HG02981 (cell line): ENCODE data around the gene RNFT2.
A peak's percentile ranks its signal among the peaks of the same experiment; 100 is the strongest.

Source experiments
- ATAC-seq: cut with Tn5 transposase; IDR thresholded peaks from one replicate; pipeline ENCODE4 v1.9.1; 2021; ENCODE audit warnings: mild to moderate bottlenecking, moderate library complexity; ENCODE audit not compliant: unreplicated experiment

The RNFT2 gene

DNA sequence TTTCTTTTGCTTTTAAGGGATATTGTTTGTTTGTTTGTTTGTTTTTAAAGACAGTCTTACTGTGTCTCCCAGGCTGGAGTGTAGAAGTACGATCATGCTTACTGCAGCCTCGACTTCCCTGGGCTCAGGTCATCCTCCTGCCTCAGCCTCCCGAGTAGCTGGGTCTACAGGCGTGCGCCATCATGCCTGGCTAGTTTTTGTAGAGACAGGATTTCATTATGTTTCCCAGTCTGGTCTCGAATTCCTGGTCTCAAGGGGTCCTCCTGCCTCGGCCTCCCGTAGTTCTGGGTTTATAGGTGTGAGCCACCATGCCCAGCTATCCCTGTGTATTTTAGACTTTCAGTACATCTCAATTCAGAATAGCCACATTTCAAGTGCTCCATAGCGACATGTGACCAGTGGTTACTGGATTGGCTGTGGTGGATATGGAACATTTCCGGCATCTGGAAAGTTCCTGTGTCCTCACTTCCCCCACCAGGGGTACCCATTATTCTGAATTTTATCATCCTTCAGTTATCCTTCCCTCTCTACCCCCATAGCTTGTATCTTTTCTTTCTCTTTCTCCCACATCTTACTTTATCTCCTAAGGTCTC is 82.0 kb downstream of the RNFT2 start:
- ATAC-seq: no peak

DNA sequence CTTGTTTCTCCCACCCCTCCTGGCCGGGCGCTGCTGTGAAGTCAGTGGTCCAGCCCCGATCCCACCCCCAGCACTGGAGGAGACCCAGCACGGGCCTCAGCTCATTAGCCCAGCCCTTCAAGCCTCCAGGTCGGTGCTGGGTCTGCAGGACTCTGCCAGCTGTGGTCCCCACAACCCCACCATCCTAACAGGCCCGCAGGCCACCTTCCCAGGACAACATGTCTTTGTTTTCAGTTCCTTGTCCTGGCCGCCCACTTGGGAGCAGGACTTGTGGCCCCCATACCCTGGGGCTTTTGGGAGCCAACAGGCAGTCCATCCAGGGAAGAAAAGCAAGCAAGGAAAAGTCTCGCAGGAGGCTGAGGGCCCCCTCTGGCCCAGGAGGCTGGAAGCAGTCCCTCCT is 83.2 kb downstream of the RNFT2 start:
- no peak for ATAC-seq

DNA sequence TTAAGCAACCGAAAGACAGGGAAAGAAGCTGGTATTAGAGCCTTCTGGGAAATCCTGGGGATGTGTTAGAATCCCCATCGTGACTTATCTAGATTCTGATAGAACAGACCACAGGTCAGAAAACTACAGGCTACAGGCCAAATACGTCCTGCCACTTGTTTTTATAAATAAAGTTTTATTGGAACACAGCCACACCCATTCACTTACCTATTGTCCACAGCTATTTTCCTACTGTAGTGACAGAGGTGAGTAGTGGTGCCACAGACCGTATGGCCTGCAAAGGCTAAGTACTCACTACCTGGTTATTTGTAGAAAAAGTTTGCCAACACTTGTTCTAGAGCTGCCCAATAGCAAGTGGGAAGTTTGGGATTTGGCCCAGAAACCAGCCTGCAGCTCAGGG is 89.3 kb downstream of the RNFT2 start:
- no peak for ATAC-seq

DNA sequence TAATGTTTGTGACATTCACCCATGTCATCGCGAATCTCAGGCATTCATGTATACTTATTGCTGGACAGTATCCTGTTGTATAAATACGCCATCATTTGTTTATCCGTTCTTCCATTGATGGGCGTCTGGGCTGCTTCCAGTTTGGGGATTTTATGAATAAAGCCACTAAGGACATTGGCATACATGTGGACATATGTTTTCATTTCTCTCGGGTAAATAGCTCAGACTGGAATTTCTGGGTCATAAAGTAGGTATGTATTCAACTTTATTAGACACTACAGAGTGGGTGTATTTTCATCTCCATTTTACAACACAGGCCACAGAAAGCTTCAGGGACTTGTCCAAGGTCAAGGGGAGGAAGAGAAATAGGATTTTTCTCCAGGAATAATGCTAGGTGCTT is 94.2 kb downstream of the RNFT2 start:
- no peak for ATAC-seq

DNA sequence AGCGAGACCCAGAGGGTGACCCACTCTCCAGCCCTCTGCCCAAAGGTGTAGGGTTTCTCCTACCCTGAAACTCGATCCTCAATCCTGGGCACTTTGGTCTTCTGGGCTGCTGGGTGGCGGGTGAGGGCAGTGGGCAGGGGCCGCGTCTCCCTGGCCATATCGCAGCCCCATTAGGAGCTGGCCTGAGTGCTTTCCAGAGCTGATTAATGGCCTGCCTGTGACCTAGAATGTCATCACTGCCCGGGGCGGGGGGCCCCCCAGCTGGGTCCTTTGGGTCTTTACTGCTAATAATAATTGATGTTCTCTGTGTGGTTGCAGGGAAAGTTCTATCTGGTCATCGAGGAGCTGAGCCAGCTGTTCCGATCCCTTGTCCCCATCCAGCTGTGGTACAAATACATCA is 95.4 kb downstream of the RNFT2 start:
- no peak for ATAC-seq

DNA sequence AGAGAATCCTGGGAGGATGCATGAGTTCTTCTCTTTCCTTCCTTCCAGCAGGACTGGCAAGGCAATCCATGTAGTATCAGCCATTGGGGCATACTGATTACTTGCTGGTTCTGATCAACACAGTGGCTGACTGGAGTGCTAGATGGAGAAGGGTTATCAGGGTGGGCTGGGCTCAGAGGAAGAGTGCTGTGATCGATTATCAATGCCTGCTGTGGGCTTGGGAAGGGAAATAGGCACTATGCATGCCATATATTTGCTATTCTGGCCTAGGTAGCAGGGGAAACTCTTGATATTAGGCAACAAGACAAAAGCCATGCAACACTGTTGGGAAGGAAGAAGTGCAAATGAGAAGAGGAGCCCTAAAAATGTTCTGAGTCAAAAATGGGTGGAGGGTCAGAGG is 97.4 kb downstream of the RNFT2 start:
- no peak for ATAC-seq

DNA sequence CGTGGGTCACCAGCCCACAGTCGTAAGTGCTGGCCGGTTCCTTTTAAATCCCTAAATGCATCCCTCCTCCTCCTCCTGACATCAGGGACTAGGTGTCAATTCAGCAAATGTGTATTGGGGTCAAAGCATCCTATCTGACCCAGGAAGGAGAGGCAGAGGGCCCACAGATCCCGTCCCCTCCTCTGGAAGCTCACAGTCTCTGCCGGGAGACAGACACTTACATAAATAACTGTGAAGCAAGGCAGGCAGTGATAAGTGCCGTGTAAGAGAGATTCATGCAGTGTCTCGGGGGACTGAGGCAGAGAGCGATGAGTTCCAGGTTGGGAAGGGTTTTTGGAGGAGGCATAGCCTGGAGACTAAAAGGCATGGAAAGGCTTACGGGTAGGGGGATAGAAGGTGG is 99.0 kb downstream of the RNFT2 start:
- ATAC-seq: no peak

DNA sequence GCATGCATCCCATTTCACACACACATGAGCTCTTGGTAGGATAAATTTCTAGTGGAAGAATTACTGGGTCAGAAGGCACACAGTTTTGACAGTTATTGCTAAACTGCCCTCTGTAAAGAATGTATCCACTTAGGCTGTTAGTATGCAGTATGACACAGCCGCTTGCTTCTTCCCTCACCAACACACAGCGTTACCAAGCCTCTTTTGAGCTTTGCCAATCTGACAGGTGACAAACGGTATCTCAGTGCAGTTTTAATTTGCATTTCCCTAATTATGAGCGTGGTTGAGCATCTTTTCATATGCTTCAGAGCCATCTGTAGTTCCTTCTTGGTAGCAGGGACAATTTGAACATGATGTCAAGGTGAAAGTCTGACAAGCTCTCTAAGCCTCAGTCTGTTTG is 100.2 kb downstream of the RNFT2 start:
- no peak for ATAC-seq

DNA sequence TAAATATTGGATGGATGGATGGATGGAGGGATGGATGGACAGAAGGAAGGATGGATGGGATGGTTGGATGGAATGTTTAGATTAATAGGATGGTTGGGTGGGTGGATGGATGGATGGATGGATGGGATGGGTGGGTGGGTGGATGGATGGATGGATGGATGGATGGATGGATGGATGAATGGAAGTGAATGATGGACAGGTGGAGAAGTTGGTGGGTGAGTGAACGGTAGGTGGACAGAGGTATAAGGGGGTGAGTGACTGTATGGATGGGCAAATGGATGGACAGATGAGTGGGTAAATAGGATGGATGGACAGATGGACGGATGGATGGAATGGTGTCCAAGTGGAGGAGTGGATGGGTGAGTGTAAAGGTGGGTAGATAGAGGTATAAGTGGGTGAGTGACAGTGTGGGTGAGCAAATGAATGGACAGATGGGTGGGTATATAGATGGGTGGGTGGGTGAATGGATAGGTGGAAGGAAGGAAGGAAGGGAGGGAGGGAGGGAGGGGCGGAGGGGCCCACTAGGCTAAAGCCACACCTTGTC is 101.2 kb downstream of the RNFT2 start:
- no peak for ATAC-seq

DNA sequence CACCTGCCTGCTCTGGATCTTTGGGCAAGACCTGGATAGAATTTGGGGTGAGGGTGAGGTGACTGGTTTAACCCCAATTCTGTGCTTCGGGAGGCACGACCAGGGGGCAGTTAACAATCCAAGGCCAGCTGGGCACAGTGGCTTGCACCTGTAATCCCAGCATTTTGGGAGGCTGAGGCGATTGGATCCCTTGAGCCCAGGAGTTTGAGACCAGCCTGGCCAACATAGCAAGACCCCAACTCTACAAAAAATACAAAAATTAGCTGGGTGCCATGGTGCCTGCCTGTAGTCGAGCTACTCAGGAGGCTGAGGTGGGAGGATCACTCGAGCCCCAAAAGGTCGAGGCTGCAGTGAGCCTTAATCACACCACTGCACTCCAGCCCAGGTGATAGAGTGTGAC is 105.0 kb downstream of the RNFT2 start:
- no peak for ATAC-seq

DNA sequence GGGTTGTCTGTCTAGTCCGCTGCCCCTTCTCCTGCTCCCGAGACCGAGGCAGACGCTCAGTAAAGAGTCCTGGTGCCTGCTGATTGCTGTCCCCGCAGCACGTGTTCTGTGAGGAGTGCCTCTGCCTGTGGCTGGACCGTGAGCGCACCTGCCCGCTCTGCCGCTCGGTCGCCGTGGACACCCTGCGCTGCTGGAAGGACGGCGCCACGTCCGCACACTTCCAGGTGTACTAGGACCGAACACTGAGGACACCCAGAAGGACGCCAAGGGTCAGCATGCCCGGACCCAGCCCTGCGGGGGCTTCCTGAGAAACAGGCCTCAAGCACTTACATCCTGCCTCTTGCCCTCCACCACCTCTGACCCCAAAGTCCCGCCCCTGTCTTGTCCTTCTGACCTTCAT is 111.1 kb downstream of the RNFT2 start:
- no peak for ATAC-seq

DNA sequence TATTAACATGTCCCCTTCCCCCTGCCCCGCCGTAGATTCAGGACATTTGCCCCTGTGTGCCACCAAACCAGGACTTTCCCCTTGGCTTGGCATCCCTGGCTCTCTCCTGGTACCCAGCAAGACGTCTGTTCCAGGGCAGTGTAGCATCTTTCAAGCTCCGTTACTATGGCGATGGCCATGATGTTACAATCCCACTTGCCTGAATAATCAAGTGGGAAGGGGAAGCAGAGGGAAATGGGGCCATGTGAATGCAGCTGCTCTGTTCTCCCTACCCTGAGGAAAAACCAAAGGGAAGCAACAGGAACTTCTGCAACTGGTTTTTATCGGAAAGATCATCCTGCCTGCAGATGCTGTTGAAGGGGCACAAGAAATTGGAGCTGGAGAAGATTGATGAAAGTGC is 114.2 kb downstream of the RNFT2 start:
- ATAC-seq: no peak

DNA sequence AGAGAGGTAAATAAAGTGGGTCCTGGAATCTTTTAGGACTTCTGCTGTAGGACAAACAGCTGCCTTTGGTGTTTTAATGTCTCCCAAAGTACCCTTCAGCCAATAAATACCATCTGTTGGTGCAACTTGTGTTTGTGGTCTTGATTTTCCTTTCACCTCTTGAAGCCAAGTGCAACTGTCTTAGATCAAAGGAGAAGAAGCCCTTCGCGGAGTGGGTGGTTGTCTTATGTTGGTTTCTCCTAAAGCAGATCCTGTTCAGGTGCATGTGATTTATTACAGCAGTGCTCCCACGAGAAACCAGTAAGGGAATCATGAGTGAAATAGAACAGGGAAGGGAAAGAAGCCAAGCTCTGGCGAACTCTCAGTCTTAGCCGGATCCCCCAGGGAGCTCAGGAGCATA is 115.4 kb downstream of the RNFT2 start:
- no peak for ATAC-seq

DNA sequence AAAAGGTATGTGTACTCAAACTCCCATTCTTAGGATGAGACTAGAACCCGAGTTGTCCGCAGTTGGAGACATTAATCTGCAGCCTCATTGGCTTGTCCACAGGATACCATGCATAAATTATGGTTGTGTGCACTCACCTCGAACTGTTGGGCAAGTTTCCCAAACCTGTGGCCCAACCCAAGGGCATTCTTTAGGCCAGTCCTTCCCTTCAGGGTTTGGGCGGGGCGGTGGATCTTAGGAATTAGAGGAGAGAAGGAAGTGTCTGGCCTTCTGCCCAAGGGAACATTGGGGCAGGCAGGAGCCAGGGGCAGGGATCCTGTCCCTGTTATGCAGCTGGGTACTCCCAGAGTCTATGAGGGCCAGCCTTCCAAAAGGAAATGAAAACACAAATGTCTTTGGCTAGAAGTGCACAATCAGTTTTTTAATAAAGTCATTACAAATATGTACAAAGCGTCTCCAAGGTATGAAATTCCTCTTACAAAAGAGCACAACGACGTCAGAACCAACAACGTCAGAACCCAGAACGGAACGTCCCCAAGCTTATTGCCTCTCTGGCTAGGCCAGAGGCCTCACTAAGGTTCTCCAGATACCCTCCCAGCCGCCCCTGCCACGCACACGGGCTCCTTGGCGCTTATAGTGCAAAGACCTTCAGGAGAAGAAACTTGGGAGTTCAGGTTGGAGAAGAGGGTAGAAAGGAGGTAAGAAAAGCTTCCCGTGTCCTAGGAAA is 117.8 kb downstream of the RNFT2 start:
- ATAC-seq: no peak

DNA sequence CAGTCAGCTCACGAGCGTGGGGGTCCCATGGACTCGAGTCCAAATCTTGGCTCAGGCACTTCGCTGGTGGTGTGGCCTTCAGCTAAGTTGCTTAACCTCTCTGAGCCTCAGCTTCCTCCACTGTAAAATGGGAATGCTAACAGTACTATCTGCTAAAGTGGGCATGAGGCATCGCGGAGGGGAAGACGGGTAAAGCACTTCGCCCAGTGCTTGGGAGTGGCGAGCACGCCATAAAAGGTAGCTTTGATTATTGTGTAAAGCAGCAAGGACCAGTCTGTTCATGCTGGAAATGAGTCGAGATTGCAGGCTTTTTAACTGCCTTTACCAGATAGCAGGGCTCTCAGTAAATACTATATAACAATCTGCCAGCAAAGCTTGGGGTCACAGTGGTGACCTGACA is 118.6 kb downstream of the RNFT2 start:
- no peak for ATAC-seq

DNA sequence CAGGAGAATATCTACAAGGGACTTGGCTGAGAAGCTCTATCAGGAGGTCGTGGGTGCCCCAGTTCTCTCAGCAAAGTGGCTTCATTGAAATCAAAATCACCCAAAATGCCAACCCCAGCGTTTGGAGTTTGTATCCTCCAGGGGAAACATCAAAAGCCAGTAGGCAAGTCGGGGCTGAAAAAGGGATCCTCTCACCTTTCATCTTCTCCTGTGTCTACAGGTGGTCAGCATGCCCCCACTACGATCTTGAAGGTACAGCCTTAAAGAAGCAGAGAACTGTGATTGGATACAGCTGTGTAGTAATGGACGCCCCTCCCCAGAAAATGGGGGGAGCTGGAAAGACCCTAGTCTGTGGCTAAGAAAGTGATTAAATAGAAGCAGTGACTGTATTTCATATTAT is 121.0 kb downstream of the RNFT2 start:
- no peak for ATAC-seq

DNA sequence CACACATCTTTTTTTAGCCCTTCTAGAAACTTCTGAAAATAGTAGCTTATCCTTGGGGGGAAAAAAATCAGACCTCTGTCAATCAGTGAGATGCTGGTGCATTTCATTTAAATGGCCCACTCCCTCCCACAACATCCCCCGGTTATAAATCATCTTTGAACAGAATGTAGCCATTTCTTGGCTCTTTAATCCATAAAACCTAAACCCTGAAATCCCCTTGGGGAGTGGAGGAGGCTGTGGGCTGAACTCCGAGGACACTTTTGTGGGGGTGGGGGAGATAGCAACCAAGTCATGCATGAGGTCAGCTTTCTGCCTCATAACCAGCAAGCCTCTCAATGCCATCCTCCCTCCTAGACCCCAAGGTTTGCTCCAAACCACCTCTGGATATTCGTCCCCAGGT is 122.1 kb downstream of the RNFT2 start:
- no peak for ATAC-seq

DNA sequence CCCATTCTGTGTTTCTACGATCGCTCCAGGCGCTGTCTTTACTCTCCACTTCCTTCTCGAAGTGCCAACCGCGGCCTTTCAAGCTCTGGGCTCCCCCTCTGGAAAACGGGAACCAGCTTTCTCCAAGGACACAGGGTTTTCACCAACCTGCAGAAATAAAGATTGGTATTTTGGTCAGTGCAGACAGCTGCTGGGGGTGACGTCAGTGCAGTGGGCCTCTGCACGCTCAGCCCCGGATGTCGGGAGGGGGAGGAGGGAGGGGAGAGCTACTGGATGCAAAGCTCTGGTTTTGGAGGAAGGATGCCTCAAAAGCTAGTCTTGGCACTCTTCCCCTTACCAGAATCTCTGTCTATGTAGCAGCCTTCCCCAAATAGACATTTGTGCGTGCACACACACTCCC is 123.2 kb downstream of the RNFT2 start:
- ATAC-seq: peak; percentile 88

DNA sequence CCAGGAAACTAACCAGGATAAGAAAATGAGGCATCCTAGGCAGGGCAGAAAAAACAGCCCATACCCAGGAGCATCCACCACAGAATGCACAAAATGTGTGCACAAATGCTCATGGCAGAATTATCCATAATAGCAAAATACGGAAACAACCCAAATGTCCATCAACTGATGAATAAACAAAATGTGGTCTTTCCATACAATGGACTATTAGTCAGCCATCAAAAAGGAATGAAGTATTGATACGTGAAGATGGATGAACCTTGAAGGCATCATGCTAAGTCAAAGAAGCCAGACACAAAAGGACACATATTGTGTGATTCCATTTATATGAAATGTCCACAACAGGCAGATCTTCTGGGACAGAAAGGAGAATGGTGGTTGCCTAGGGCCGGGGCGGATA is 124.1 kb downstream of the RNFT2 start:
- ATAC-seq: no peak

DNA sequence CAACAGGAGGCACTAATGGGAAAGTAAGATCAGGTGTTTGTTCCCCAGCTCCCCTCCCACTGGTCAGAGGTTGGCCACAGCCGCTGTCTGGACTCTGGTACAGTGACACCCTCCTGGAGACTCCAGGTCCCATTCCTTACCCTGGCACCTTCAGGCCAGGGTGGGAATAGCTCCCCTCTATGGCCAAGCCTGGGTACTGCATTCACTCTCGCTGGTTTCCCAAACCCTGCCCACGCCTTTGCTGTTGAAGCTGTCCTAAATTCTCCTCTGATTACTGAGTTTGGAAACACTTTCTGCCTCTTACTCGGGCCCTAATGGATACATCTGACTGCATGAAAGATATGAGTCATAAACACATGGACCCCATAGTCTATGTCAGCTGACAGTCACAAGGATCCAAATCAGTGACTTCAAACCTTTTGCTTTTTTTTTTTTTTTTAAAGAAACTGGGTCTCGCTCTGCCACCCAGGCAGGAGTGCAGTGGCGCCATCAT is 125.2 kb downstream of the RNFT2 start:
- ATAC-seq: no peak

DNA sequence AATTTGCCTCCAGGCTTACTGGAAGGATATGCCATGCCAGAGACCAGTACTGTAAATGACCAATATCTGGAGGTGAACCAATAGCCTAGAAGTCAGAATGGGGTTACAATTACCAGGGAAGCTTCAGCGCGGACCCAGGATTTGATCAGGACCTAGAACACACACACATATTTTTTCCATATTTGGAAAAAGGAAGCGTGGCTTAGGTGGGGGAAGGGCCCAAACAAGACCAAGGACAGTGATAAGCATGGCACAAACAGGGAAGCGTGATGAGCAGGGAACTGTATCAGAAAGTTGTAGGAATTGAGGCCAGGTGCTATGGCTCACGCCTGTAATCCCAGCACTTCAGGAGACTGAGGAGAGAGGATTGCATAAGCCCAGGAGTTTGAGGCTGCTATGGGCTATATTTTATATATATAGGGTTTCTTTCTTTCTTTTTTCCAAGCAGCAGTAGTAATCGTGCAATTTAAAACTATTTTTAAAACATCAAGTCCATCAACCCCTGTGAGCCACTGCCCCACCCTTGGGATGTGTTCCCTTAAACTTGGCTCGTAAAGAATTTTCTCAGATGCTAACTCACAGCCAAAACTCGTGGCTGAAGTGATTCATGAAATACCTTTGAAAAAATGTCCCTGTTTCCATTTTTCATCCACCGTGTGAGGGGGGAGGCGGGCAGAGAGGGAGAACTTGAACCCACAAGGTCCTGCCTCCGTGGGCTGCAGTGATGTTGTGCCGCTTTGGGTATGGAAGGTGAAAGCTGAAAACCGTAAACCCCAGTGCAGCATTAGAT is 126.5 kb downstream of the RNFT2 start:
- no peak for ATAC-seq

DNA sequence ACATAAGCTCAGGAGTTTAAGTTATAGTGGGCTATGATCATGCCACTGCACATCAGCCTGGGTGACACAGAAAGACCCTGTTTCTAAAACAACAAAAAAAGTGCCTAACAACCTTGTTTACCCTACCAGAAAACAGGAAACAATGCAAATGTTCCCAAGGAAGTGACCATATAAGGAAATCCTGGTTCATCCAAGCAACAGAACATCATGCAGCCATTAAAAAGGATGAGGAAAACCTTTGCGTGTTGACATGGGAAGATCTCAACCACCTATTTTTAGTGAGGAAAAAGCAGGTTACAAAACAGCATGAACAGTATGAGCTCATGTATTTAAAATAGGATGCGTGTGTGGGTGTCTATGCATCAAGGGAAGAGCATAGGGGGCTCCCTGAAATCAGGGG is 129.4 kb downstream of the RNFT2 start:
- ATAC-seq: no peak
